HL-60 (cell line): ENCODE measurements around the gene RGMB.

Source experiments
- GABPA ChIP-seq: IDR thresholded peaks from 2 replicates; pipeline ENCODE4 v1.6.1; 2012; ENCODE audit warnings: low read depth
- SPI1 ChIP-seq: IDR thresholded peaks from 2 replicates; pipeline ENCODE4 v1.6.1; 2012; ENCODE audit warnings: low read depth, mild to moderate bottlenecking, borderline replicate concordance
- TF ChIP-seq, protein P1 (sequence below): IDR thresholded peaks from one replicate; pipeline ENCODE4 v1.5.1; 2011; ENCODE audit warnings: low read length, control low read depth, inconsistent platforms; ENCODE audit not compliant: insufficient read depth

DNA sequence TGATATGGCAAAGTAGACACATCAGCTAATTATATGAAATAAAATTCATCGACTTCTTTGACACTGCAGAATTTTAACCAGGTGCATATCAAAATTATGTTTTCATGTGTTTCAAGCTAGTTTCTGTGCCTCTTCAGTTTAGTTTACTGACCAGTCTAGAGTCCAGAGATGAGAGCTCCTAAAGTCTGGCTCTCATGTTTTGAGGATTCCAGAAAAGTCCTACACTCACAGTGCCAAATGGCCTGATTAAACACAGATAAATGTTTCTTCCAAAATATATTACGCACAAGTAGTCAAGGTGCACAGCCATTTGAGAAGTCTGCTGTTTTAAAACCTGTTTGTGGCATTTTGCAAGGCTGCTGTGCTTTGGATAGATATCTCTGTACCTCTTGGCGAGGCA lies 15.6 kb downstream of the RGMB start:
- TF ChIP-seq GABPA: no peak
- TF ChIP-seq, protein P1, sequence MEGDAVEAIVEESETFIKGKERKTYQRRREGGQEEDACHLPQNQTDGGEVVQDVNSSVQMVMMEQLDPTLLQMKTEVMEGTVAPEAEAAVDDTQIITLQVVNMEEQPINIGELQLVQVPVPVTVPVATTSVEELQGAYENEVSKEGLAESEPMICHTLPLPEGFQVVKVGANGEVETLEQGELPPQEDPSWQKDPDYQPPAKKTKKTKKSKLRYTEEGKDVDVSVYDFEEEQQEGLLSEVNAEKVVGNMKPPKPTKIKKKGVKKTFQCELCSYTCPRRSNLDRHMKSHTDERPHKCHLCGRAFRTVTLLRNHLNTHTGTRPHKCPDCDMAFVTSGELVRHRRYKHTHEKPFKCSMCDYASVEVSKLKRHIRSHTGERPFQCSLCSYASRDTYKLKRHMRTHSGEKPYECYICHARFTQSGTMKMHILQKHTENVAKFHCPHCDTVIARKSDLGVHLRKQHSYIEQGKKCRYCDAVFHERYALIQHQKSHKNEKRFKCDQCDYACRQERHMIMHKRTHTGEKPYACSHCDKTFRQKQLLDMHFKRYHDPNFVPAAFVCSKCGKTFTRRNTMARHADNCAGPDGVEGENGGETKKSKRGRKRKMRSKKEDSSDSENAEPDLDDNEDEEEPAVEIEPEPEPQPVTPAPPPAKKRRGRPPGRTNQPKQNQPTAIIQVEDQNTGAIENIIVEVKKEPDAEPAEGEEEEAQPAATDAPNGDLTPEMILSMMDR: no peak
- no peak for TF ChIP-seq SPI1
